HL-60/S4 treated with phorbol 12-myristate 13-acetate at 8.2 ng/mL for 4 days and 3 days (cell line): ENCODE results near the gene NDUFS5.
"Not testable (repeated sequence)": the region's sequence is repeated elsewhere in the genome, so short reads cannot be mapped to it uniquely, and the experiment has no call there.

Source experiments
- in situ Hi-C: fragments of 300-500 bp; cut with MboI; formaldehyde crosslinking; loops from 2 replicates; pipeline ENCODE4 v1.15.0; 2022; ENCODE audit warnings: low sequenced_read_pairs

Gene NDUFS5

GRCh38 chr1:39061951-39062350 lies 35.8 kb downstream of the NDUFS5 start:
- in situ Hi-C loops, result no loop called here

- in situ Hi-C loops, result no loop called here
Measured at GRCh38 chr1:39063191-39063590, 37.0 kb downstream of the NDUFS5 start.

- in situ Hi-C loops, result no loop called here
Measured at GRCh38 chr1:39063775-39064174, 37.6 kb downstream of the NDUFS5 start.

GRCh38 chr1:39065542-39065941 lies 39.4 kb downstream of the NDUFS5 start:
- in situ Hi-C loops, result no loop called here

GRCh38 chr1:39068227-39068626 lies 42.1 kb downstream of the NDUFS5 start:
- in situ Hi-C loops, result not testable (repeated sequence)

- in situ Hi-C loops, result not testable (repeated sequence)
Measured at GRCh38 chr1:39071557-39071956, 45.4 kb downstream of the NDUFS5 start.

- in situ Hi-C loops, result no loop called here
Measured at GRCh38 chr1:39076127-39076798, 50.1 kb downstream of the NDUFS5 start.

GRCh38 chr1:39076799-39077148 lies 50.6 kb downstream of the NDUFS5 start:
- in situ Hi-C loops, result no loop called here

- in situ Hi-C loops, result no loop called here
Measured at GRCh38 chr1:39080269-39080826, 54.2 kb downstream of the NDUFS5 start.

- in situ Hi-C loops, result no loop called here
Measured at GRCh38 chr1:39080831-39081270, 54.7 kb downstream of the NDUFS5 start.

GRCh38 chr1:39081271-39082009 lies 55.3 kb downstream of the NDUFS5 start:
- in situ Hi-C loops, result no loop called here

GRCh38 chr1:39082010-39082799 lies 56.1 kb downstream of the NDUFS5 start:
- in situ Hi-C loops, result no loop called here

- in situ Hi-C loops, result no loop called here
Measured at GRCh38 chr1:39082811-39083576, 56.8 kb downstream of the NDUFS5 start.

- in situ Hi-C loops, result no loop called here
Measured at GRCh38 chr1:39084191-39084590, 58.0 kb downstream of the NDUFS5 start.
